Loucy (cell line): Measurements from ENCODE around the gene GPR35.

Experiments
- H2AFZ ChIP-seq: fragments of 200-600 bp; sonication (generic); 2 replicates; pipeline ENCODE4 v1.6.0; 2016; ENCODE audit warnings: antibody characterized with exemption, mild to moderate bottlenecking, low read length, moderate library complexity
- H3F3A ChIP-seq: fragments of 200-600 bp; 2 replicates; pipeline ENCODE4 v1.6.0; 2016; ENCODE audit warnings: antibody characterized with exemption, low read depth, mild to moderate bottlenecking
- H3K27me3 ChIP-seq: fragments of 200-600 bp; sonication (generic); 2 replicates; pipeline ENCODE4 v1.6.1; 2014; ENCODE audit warnings: low read length, mild to moderate bottlenecking; ENCODE audit not compliant: insufficient read depth, poor library complexity, severe bottlenecking
- H3K36me3 ChIP-seq: fragments of 200-600 bp; sonication (generic); 2 replicates; pipeline ENCODE4 v1.6.1; 2016; ENCODE audit warnings: low read length; ENCODE audit not compliant: insufficient read depth
- H3K4me1 ChIP-seq: fragments of 200-600 bp; sonication (generic); 2 replicates; pipeline ENCODE4 v1.5.1; 2014; ENCODE audit warnings: low read length, mild to moderate bottlenecking; ENCODE audit not compliant: insufficient read depth, poor library complexity, severe bottlenecking
- H3K4me2 ChIP-seq: fragments of 200-600 bp; sonication (generic); 2 replicates; pipeline ENCODE4 v1.6.0; 2014; ENCODE audit warnings: antibody characterized with exemption, low read length, low read depth, mild to moderate bottlenecking; ENCODE audit not compliant: poor library complexity, severe bottlenecking
- H3K4me3 ChIP-seq: fragments of 200-600 bp; sonication (generic); 2 replicates; pipeline ENCODE4 v1.5.1; 2014; ENCODE audit warnings: low read length, mild to moderate bottlenecking, mixed read lengths; ENCODE audit not compliant: poor library complexity, severe bottlenecking
- H3K79me2 ChIP-seq: fragments of 200-600 bp; sonication (generic); 2 replicates; pipeline ENCODE4 v1.6.1; 2014; ENCODE audit warnings: low read length; ENCODE audit not compliant: insufficient read depth
- H3K9ac ChIP-seq: fragments of 200-600 bp; sonication (generic); 2 replicates; pipeline ENCODE4 v1.6.0; 2014; ENCODE audit warnings: mild to moderate bottlenecking, low read depth, low read length, moderate library complexity; ENCODE audit not compliant: poor library complexity, severe bottlenecking
- H3K9me2 ChIP-seq: fragments of 200-600 bp; sonication (generic); replicated peaks from 2 replicates; pipeline ENCODE4 v1.6.1; 2016; ENCODE audit warnings: low read depth, low read length, mixed read lengths
- H3K9me3 ChIP-seq: fragments of 200-600 bp; sonication (generic); 2 replicates; pipeline ENCODE4 v1.6.1; 2014; ENCODE audit warnings: mild to moderate bottlenecking, antibody characterized with exemption, low read length, low read depth; ENCODE audit not compliant: insufficient read depth
- H4K20me1 ChIP-seq: fragments of 200-600 bp; sonication (generic); 2 replicates; pipeline ENCODE4 v1.6.0; 2014; ENCODE audit warnings: antibody characterized with exemption, low read length, mild to moderate bottlenecking; ENCODE audit not compliant: insufficient read depth, poor library complexity, severe bottlenecking
- EZH2phosphoT487 ChIP-seq: fragments of 200-600 bp; IDR thresholded peaks from 2 replicates; pipeline ENCODE4 v1.6.1; 2018; ENCODE audit warnings: antibody characterized with exemption, mild to moderate bottlenecking, moderate library complexity, borderline replicate concordance
- TF ChIP-seq, protein P1 (sequence below): fragments of 200-600 bp; sonication (generic); conservative IDR thresholded peaks from 2 replicates; pipeline ENCODE4 v1.5.1; 2014; ENCODE audit warnings: mild to moderate bottlenecking, antibody characterized with exemption, low read length

Gene GPR35

DNA sequence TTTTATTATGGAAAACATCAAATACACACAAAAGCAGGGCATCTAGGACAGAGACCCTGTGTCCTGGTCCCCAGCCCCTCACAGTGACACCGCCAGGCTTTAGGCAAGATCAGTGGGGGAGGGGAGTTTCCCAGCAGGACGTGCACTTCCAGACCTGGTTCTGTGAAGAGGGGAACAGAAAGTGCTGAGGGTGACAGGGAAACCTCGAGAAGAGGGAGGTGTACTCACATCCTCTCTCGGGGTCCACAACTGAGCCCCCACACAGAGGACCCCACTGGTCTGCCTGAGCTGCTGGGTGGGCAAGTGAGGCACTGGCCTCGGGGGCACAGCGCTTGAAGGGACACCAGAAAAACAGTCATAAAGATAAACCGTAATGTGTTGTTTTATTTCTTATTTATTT lies 4.4 kb upstream of the GPR35 start:
- H3K9me2 ChIP-seq, result no peaks in the 10 kb centered on the region
- peaks cover 39% of the 10 kb centered on the region for H3K4me1 ChIP-seq
- H4K20me1 ChIP-seq, result no peaks in the 10 kb centered on the region
- H3K79me2 ChIP-seq, result no peaks in the 10 kb centered on the region
- no peak for TF ChIP-seq EZH2phosphoT487
- TF ChIP-seq, protein P1, sequence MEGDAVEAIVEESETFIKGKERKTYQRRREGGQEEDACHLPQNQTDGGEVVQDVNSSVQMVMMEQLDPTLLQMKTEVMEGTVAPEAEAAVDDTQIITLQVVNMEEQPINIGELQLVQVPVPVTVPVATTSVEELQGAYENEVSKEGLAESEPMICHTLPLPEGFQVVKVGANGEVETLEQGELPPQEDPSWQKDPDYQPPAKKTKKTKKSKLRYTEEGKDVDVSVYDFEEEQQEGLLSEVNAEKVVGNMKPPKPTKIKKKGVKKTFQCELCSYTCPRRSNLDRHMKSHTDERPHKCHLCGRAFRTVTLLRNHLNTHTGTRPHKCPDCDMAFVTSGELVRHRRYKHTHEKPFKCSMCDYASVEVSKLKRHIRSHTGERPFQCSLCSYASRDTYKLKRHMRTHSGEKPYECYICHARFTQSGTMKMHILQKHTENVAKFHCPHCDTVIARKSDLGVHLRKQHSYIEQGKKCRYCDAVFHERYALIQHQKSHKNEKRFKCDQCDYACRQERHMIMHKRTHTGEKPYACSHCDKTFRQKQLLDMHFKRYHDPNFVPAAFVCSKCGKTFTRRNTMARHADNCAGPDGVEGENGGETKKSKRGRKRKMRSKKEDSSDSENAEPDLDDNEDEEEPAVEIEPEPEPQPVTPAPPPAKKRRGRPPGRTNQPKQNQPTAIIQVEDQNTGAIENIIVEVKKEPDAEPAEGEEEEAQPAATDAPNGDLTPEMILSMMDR, result no peak
- H3K36me3 ChIP-seq, result no peaks in the 10 kb centered on the region
- peaks cover 9% of the 10 kb centered on the region; the same call in 1 of the 2 replicates for H3K9me3 ChIP-seq
- H3K9ac ChIP-seq, result peak overlapping the region; percentile 17
- no peaks in the 10 kb centered on the region for H3K27me3 ChIP-seq
- no peak overlapping the region for H3K4me3 ChIP-seq
- peak overlapping the region; percentile 54 for H3K4me2 ChIP-seq
- H2AFZ ChIP-seq, result no peak overlapping the region
- H3F3A ChIP-seq, result no peaks in the 10 kb centered on the region

DNA sequence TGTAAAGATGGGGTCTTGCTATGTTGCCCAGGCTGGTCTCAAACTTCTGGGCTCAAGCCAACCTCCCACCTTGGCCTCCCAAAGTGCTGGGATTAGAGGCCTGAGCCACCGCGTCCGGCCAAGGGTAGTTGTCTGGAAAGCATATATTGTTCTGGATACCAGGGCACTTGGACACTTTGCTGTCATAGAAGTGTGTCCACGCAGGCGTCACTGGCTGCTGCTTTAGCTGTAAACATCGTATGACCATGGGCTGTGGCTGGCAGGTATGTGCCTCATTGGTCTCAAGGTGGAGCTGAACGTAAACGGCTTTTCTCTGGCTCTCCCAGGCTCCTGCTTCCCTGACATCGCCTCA lies 3.2 kb upstream of the GPR35 start:
- Histone ChIP-seq H2AFZ (no peak overlapping the region), H3K9me2 (no peaks in the 10 kb centered on the region), H3K4me2 (peak overlapping the region; percentile 54), H3K27me3 (no peaks in the 10 kb centered on the region), H4K20me1 (no peaks in the 10 kb centered on the region), H3K79me2 (no peaks in the 10 kb centered on the region), H3F3A (no peaks in the 10 kb centered on the region), H3K9me3 (peaks cover 9% of the 10 kb centered on the region; the same call in 1 of the 2 replicates), H3K4me3 (no peak overlapping the region), H3K4me1 (peaks cover 44% of the 10 kb centered on the region), H3K36me3 (no peaks in the 10 kb centered on the region), H3K9ac (peak overlapping the region; percentile 17)
- TF ChIP-seq EZH2phosphoT487, result no peak

DNA sequence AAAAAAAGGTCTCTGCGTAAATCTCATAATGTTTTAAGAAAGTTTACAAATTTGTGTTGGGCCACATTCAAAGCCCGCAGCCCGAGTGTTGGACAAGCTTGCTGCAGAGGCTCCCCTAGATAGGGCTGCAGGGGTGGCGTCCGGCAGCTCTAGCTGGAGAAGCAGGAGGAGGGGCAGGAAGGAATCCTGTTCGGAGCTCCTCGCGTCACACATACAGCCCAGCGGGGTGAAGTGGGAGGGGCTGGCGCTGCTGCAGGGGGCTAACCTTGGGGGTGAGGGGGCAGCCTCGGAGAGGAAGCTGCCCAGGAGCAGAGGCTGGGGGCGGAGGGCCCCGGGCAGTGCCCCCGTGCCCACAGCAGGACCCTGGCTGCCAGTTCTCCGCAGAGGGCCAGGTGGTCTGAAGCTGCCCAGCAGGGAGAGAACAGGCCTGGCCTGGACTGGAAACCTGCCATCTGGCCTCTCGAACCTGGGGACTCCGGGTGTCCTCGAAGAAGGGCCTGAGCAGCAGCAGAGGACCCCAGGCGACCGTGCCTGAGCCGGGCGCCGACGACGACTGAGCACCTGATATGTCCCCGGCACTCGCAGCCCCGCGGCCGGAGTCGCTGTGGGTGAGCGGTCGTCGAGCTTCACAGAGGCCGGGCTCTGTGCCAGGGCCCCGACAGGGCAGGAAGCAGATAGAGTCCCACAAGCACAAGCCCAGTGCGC lies 2.6 kb upstream of the GPR35 start:
- no peaks in the 10 kb centered on the region for H3K79me2 ChIP-seq
- H3F3A ChIP-seq, result no peaks in the 10 kb centered on the region
- peaks cover 45% of the 10 kb centered on the region for H3K4me1 ChIP-seq
- no peaks in the 10 kb centered on the region for H3K9me2 ChIP-seq
- no peaks in the 10 kb centered on the region for H4K20me1 ChIP-seq
- no peak overlapping the region for H2AFZ ChIP-seq
- no peaks in the 10 kb centered on the region for H3K36me3 ChIP-seq
- TF ChIP-seq EZH2phosphoT487, result no peak
- TF ChIP-seq, protein P1, result no peak; the same call in 1 of the 2 replicates
- peak overlapping the region; percentile 54 for H3K4me2 ChIP-seq
- H3K9ac ChIP-seq, result no peak overlapping the region
- H3K9me3 ChIP-seq, result peaks cover 5% of the 10 kb centered on the region; the same call in 1 of the 2 replicates
- H3K4me3 ChIP-seq, result no peak overlapping the region
- H3K27me3 ChIP-seq, result no peaks in the 10 kb centered on the region
